Breast epithelium (tissue), 3 donors: Measurements from ENCODE around the gene DNMT3A.

Experiments used
- CTCF ChIP-seq, 3 donors: fragments of 450-650 bp; IDR thresholded peaks; one replicate each; pipeline ENCODE4 v1.5.1; 2016 to 2017; ENCODE audit warnings: antibody characterized with exemption in 3 of 3, mild to moderate bottlenecking in 3 of 3, moderate library complexity in 3 of 3
- POLR2A ChIP-seq: fragments of 450-650 bp; IDR thresholded peaks from one replicate; pipeline ENCODE4 v1.6.1; 2016; ENCODE audit warnings: antibody characterized with exemption, mild to moderate bottlenecking, moderate library complexity
- POLR2AphosphoS5 ChIP-seq, 3 donors: sonication (generic); formaldehyde crosslinking; IDR thresholded peaks; one replicate each; pipeline ENCODE4 v1.6.1; 2017; ENCODE audit warnings: antibody characterized with exemption in 3 of 3

- TF ChIP-seq CTCF (IDR thresholded peaks at IDR 0.05) = no peak
- no peak for TF ChIP-seq POLR2A
- TF ChIP-seq POLR2AphosphoS5 (IDR thresholded peaks at IDR 0.05) = no peak
These were observed 36.7 kb downstream of the DNMT3A start for GRCh38 chr2:25304826-25305596.
